ENCODE measurements around the gene NDUFB11. TPM values are rescaled to one million over a fixed set of nuclear protein-coding genes. Genes with fewer than 3 reads are reported as not detected.

NDUFB11 gene
- total RNA-seq, 1 experiment from 2014 or later, result 129 TPM

DNA sequence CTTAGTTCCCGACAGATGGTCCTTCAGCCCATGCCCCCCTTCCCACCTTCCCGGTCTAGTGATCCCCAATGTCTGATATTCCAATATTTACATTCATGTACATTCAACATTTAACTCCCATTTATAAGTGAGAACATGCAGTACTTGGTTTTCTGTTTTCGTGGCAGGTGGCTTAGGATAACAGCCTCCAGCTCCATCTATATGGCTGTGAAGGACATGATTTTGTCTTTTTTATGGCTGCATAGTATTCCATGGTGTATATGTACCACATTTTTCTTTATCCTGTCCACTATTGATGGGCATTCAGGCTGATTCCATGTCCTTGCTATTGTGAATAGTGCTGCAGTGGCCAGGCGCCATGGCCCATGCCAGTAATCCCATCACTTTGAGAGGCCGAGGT lies 14.3 kb upstream of the NDUFB11 start:
- no peak for DNase-seq
- Histone ChIP-seq H3K4me3 (ENCODE audit: low read depth, low read length) (no peak overlapping the region), H3K4me1 (no peaks in the 10 kb centered on the region), H3K27me3 (replicated peaks; ENCODE audit: control insufficient read depth, insufficient read depth, low read length) (no peaks in the 10 kb centered on the region), H3K36me3 (ENCODE audit: control insufficient read depth, insufficient read depth, low read length) (peaks cover 1% of the 10 kb centered on the region), H3K9me3 (no peaks in the 10 kb centered on the region)
- no peaks in the 10 kb centered on the region for H3K9me3 Mint-ChIP-seq (ENCODE audit: unreplicated experiment)
- H3K36me3 Mint-ChIP-seq (ENCODE audit: insufficient read depth, unreplicated experiment), result peaks cover 53% of the 10 kb centered on the region
- ChIA-PET POLR2A (no interaction called here), CTCF (interaction anchor here (0.6 kb wide), 1 partner anchor 547 kb away, joined by 6 read pairs; no protein-coding TSS in a partner anchor)
- no peaks in the 10 kb centered on the region for H3K27me3 Mint-ChIP-seq (ENCODE audit: insufficient read depth, unreplicated experiment)
- TF ChIP-seq, protein P1, sequence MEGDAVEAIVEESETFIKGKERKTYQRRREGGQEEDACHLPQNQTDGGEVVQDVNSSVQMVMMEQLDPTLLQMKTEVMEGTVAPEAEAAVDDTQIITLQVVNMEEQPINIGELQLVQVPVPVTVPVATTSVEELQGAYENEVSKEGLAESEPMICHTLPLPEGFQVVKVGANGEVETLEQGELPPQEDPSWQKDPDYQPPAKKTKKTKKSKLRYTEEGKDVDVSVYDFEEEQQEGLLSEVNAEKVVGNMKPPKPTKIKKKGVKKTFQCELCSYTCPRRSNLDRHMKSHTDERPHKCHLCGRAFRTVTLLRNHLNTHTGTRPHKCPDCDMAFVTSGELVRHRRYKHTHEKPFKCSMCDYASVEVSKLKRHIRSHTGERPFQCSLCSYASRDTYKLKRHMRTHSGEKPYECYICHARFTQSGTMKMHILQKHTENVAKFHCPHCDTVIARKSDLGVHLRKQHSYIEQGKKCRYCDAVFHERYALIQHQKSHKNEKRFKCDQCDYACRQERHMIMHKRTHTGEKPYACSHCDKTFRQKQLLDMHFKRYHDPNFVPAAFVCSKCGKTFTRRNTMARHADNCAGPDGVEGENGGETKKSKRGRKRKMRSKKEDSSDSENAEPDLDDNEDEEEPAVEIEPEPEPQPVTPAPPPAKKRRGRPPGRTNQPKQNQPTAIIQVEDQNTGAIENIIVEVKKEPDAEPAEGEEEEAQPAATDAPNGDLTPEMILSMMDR (IDR thresholded peaks at IDR 0.05; ENCODE audit: insufficient read depth in 1 of 2, low read depth in 1 of 2, low read length in 1 of 2, severe bottlenecking in 1 of 2, unreplicated experiment in 1 of 2), result no peak
- BruUV-seq (replicated peaks), result no TSS peak
- intact Hi-C loops (cut with micrococcal nuclease; ENCODE audit: unreplicated experiment), result no loop called here
- no peaks in the 10 kb centered on the region for H3K4me1 Mint-ChIP-seq (ENCODE audit: low read depth, unreplicated experiment)
- no peak overlapping the region for H3K4me3 Mint-ChIP-seq (ENCODE audit: unreplicated experiment)
- H3K27ac Mint-ChIP-seq (ENCODE audit: unreplicated experiment), result no peak overlapping the region

DNA sequence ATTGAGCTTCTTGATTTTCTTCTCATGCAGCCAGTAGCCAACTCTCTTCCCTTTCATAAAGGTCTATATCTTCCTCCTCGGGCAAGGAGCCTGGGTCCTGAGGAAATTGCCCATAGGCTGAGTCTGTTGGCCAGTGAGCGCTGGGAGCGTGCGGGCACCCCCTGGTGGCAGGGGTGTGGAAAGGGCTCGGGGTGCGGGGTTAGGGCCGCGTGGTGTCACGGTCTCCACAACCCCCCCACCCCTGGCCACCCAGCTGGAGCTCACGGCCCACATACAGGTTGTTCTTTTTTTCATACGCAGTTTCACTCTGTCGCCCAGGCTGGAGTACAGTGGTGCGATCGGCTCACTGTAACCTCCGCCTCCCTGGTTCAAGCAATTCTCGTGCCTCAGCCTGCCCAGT lies 13.6 kb upstream of the NDUFB11 start:
- DNase-seq, result no peak
- intact Hi-C loops (cut with micrococcal nuclease; ENCODE audit: unreplicated experiment), result no loop called here
- Histone ChIP-seq H3K27me3 (replicated peaks; ENCODE audit: control insufficient read depth, insufficient read depth, low read length) (no peaks in the 10 kb centered on the region), H3K4me3 (ENCODE audit: low read depth, low read length) (no peak overlapping the region), H3K9me3 (no peaks in the 10 kb centered on the region), H3K4me1 (no peaks in the 10 kb centered on the region), H3K36me3 (ENCODE audit: control insufficient read depth, insufficient read depth, low read length) (peaks cover 1% of the 10 kb centered on the region)
- H3K27me3 Mint-ChIP-seq (ENCODE audit: insufficient read depth, unreplicated experiment), result no peaks in the 10 kb centered on the region
- H3K9me3 Mint-ChIP-seq (ENCODE audit: unreplicated experiment), result no peaks in the 10 kb centered on the region
- BruUV-seq (replicated peaks), result no TSS peak
- TF ChIP-seq, protein P1 (IDR thresholded peaks at IDR 0.05; ENCODE audit: insufficient read depth in 1 of 2, low read depth in 1 of 2, low read length in 1 of 2, severe bottlenecking in 1 of 2, unreplicated experiment in 1 of 2), result no peak
- H3K4me3 Mint-ChIP-seq (ENCODE audit: unreplicated experiment), result no peak overlapping the region
- no peaks in the 10 kb centered on the region for H3K4me1 Mint-ChIP-seq (ENCODE audit: low read depth, unreplicated experiment)
- H3K27ac Mint-ChIP-seq (ENCODE audit: unreplicated experiment), result no peak overlapping the region
- peaks cover 52% of the 10 kb centered on the region for H3K36me3 Mint-ChIP-seq (ENCODE audit: insufficient read depth, unreplicated experiment)
- POLR2A ChIA-PET, result no interaction called here
- CTCF ChIA-PET, result interaction anchor here (0.6 kb wide), 1 partner anchor 548 kb away, joined by 6 read pairs; no protein-coding TSS in a partner anchor

DNA sequence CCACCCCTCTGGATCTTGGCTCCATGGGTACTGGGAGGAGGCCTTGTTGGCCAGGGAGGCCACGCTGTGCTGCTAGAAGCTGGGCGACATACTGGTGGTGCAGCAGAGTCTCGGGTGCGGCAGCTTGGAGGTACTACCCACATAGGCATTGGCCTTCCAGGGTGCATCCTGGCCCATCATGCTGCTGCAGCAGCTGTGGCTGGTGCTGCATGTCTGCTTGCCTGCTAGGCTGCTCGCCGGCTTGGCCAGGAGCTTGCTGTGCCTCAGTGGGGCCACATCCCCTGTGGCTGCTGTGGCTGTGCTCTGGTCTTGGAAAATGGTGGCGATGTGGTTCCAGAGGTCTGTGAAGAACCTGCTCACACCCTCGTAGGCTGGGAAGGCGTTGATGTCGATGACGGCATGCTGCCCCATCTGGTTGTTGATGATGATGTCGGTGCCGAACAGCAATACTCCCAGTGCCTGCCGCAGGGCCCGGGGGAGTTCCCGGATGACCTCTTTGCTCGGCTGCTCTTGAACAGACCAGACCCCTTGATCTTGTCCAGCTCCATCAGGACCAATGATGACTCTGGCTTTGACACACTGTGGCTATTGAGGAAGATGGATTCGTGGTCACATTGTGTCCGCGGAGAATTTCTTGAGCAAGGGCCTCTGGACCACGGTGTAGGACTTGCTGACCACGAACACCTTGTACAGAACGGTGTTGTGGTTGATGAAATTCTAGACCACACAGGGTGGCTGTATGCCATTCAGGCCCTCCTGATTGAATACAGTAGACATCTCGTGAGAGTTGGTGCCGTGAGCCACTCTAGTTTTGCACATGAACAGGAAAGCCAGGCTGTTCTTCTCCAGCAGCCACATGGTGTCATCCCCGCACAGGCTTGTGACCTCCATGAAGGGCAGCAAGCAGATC lies 12.4 kb upstream of the NDUFB11 start:
- ChIA-PET CTCF (no interaction called here), POLR2A (no interaction called here)
- TF ChIP-seq, protein P1 (IDR thresholded peaks at IDR 0.05; ENCODE audit: insufficient read depth in 1 of 2, low read depth in 1 of 2, low read length in 1 of 2, severe bottlenecking in 1 of 2, unreplicated experiment in 1 of 2), result no peak
- Histone ChIP-seq H3K36me3 (ENCODE audit: control insufficient read depth, insufficient read depth, low read length) (peaks cover 1% of the 10 kb centered on the region), H3K4me3 (ENCODE audit: low read depth, low read length) (no peak overlapping the region), H3K27me3 (replicated peaks; ENCODE audit: control insufficient read depth, insufficient read depth, low read length) (no peaks in the 10 kb centered on the region), H3K4me1 (no peaks in the 10 kb centered on the region), H3K9me3 (no peaks in the 10 kb centered on the region)
- no TSS peak for BruUV-seq (replicated peaks)
- H3K27me3 Mint-ChIP-seq (ENCODE audit: insufficient read depth, unreplicated experiment), result no peaks in the 10 kb centered on the region
- H3K4me1 Mint-ChIP-seq (ENCODE audit: low read depth, unreplicated experiment), result no peaks in the 10 kb centered on the region
- H3K36me3 Mint-ChIP-seq (ENCODE audit: insufficient read depth, unreplicated experiment), result peaks cover 51% of the 10 kb centered on the region
- no peak overlapping the region for H3K27ac Mint-ChIP-seq (ENCODE audit: unreplicated experiment)
- H3K4me3 Mint-ChIP-seq (ENCODE audit: unreplicated experiment), result no peak overlapping the region
- no peaks in the 10 kb centered on the region for H3K9me3 Mint-ChIP-seq (ENCODE audit: unreplicated experiment)
- intact Hi-C loops (cut with micrococcal nuclease; ENCODE audit: unreplicated experiment), result no loop called here
- DNase-seq, result no peak

Data from Caco-2 (cell line).